ENCODE results near the gene TUNAR.

- TF ChIP-seq CTCF (IDR thresholded peaks at IDR 0.05) (no peak), ZFX (IDR thresholded peaks at IDR 0.05; ENCODE audit: borderline replicate concordance) (no peak)
These were observed 3.9 kb upstream of the TUNAR start for GRCh38 chr14:95872777-95873176.
